ENCODE measurements around the gene LPCAT4. TPM values are rescaled to one million over a fixed set of nuclear protein-coding genes. Genes with fewer than 3 reads are reported as not detected.

The LPCAT4 gene
- total RNA-seq, 6 donors from 2014 or later, result 16.3 to 39.0 (median 23.9) TPM

- Histone ChIP-seq H3K4me1 (peaks cover 30 to 60% (median 42%) of the 10 kb centered on the region in 4 donors), H3K27ac (peak overlapping the region in 3 of 4 donors; percentile 91 to 97 (median 96)), H3K27me3 (no peaks in the 10 kb centered on the region), H3K36me3 (peaks cover 0 to 21% (median 1%) of the 10 kb centered on the region in 4 donors), H3K4me3 (peak overlapping the region in 3 of 4 donors; percentile 90 to 98 (median 96)), H3K9me3 (no peaks in the 10 kb centered on the region)
- ATAC-seq (ENCODE audit: low FRiP score in 2 of 2), result no peak
- no peak for DNase-seq
- WGBS, 2 donors, result 81 to 86% methylated on average over 16 of the region's 16 CpGs
- no peak for TF ChIP-seq EP300 (IDR thresholded peaks at IDR 0.05)
- TF ChIP-seq POLR2A (IDR thresholded peaks at IDR 0.05), result no peak
- no peak for TF ChIP-seq POLR2AphosphoS5 (IDR thresholded peaks at IDR 0.05)
- TF ChIP-seq CTCF (IDR thresholded peaks at IDR 0.05), result no peak
These were observed 28.6 kb downstream of the LPCAT4 start for GRCh38 chr15:34338347-34338746.

DNA sequence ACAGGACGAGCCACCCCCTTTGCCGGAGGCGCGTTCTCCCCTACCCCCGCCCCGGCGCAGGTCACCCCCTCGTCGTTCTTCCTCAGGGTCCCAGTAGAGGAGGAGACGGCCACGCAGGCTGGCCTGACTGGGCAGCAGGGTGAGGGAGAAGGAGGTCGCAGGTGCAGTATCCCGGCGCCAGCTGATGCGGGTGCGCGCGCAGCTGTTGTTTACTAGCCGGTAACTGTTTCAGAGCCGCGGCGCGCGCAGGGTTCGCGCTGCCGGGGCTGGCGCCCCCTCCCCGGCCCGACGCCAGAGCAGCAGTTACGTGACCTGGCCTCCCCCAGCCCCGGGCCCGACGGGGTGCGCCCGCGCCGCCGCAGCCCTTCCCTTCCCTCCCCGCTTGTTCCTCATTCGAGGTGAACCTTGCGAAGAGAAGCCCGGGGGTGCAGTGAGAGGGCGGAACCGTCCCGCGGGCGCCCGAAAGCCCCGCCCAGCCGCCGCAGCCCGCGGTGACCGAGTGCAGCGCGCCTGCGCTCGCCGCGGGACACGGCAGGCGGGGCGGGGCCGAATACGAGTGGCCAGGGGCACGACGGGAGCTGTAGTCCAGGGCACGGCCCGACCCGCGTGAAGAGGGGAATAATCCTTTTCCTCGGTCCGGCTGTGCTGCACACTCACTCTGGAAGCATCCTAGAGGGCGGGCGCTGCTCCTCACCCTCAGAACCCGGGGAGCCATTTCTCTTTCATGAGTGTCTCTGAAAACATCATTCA, 29.3 kb downstream of the LPCAT4 start, which contains the start of gene SLC12A6:
SLC12A6 (minus strand) TSS at position 225 of the 750 bp plus-strand sequence. CDS start 1,101 bp downstream, outside the sequence.
- ATAC-seq (ENCODE audit: low FRiP score in 2 of 2) (peak; percentile 96 to 98), DNase-seq (peak; percentile 94 to 98)
- Histone ChIP-seq H3K36me3 (peaks cover 0 to 21% (median 1%) of the 10 kb centered on the region in 4 donors), H3K27ac (peak within 1 kb of the TSS; percentile 91 to 97 (median 94)), H3K4me3 (peak within 1 kb of the TSS; percentile 90 to 98 (median 97)), H3K27me3 (no peaks in the 10 kb centered on the region), H3K4me1 (peaks cover 29 to 60% (median 43%) of the 10 kb centered on the region in 4 donors), H3K9me3 (no peaks in the 10 kb centered on the region)
- peak; percentile 77 to 85 for TF ChIP-seq POLR2AphosphoS5 (IDR thresholded peaks at IDR 0.05)
- TF ChIP-seq POLR2A (IDR thresholded peaks at IDR 0.05), result peak in 3 of 4 donors; percentile 76 to 96 (median 87)
- TF ChIP-seq CTCF (IDR thresholded peaks at IDR 0.05), result peak in 2 of 6 experiments; percentile 7 to 25
- no peak for TF ChIP-seq EP300 (IDR thresholded peaks at IDR 0.05)
- WGBS, 2 donors, result 0 to 1% methylated on average over 8 to 49 of the region's 78 CpGs

- no peaks in the 10 kb centered on the region for H3K27me3 ChIP-seq
- ATAC-seq (ENCODE audit: low FRiP score in 2 of 2), result peak; percentile 27 to 30
- 0% methylated on average over 24 to 26 of the region's 26 CpGs for WGBS, 2 donors
- H3K36me3 ChIP-seq, result peaks cover 0 to 21% (median 1%) of the 10 kb centered on the region in 4 donors
- no peak for TF ChIP-seq EP300 (IDR thresholded peaks at IDR 0.05)
- no peak for DNase-seq
- peaks cover 27 to 57% (median 41%) of the 10 kb centered on the region in 4 donors for H3K4me1 ChIP-seq
- H3K4me3 ChIP-seq, result peak overlapping the region; percentile 90 to 98 (median 97)
- peak overlapping the region; percentile 91 to 97 (median 94) for H3K27ac ChIP-seq
- no peaks in the 10 kb centered on the region for H3K9me3 ChIP-seq
These were observed 29.9 kb downstream of the LPCAT4 start for GRCh38 chr15:34336991-34337556.

- TF ChIP-seq POLR2AphosphoS5 (IDR thresholded peaks at IDR 0.05) (peak in 1 of 2 donors; percentile 25), EP300 (IDR thresholded peaks at IDR 0.05) (no peak)
- DNase-seq, result no peak
These were observed 30.6 kb downstream of the LPCAT4 start for GRCh38 chr15:34336231-34336990.

DNA sequence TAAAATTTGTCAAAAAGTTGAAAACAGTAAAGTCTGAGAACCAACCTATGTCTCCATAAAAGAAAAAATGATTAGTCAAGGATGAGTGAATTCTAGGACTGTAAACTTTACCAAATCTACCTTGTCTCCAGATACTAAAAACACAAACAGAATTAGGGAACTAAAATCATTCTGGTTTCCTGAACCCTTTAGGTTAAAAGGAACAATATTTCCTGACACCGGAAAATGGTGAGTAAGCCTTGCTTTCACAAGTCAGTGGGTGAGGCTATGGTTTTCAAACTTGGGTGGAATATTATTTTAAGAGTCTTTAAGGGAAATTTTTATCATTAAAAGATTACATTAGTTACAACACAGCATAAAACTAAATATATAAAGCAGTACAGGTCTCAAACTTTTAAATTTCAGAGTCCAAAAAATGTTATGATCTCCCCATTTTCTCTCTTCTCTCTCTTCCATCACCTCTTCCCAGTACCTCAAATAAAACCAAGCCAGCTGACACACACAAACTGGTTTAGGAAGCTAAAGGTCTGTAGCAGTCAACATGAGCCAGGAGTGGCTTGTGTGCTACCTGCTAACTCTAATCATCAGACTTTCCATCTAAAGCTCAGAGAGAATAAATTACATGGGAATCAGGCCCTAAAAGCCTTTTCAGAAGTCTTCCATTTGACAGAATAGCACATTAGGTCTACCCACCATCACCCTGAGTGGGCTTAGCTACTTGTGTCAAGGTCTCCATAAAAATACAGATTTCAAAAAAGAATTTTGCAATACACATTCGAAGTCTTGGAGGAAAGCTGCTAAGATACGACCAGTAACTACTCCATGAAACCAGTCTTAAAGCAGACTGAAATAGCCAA, 31.6 kb downstream of the LPCAT4 start:
- 46 to 59% methylated on average over 3 of the region's 3 CpGs for WGBS, 2 donors
- ATAC-seq (ENCODE audit: low FRiP score in 2 of 2) (no peak), DNase-seq (no peak)
- Histone ChIP-seq H3K27ac (peak overlapping the region; percentile 91 to 97 (median 94)), H3K4me3 (peak overlapping the region in 3 of 4 donors; percentile 7 to 98 (median 96)), H3K9me3 (no peaks in the 10 kb centered on the region), H3K36me3 (peaks cover 0 to 8% (median 0%) of the 10 kb centered on the region in 4 donors), H3K4me1 (peaks cover 23 to 47% (median 31%) of the 10 kb centered on the region in 4 donors), H3K27me3 (no peaks in the 10 kb centered on the region)
- TF ChIP-seq EP300 (IDR thresholded peaks at IDR 0.05) (no peak), POLR2A (IDR thresholded peaks at IDR 0.05) (no peak), CTCF (IDR thresholded peaks at IDR 0.05) (no peak), POLR2AphosphoS5 (IDR thresholded peaks at IDR 0.05) (no peak)

More at GRCh38 chr15:34336231-34336990, 30.6 kb downstream of the LPCAT4 start:
- ATAC-seq (ENCODE audit: low FRiP score in 2 of 2), result no peak
- Histone ChIP-seq H3K9me3 (no peaks in the 10 kb centered on the region), H3K27ac (peak overlapping the region; percentile 91 to 97 (median 94)), H3K36me3 (peaks cover 0 to 17% (median 1%) of the 10 kb centered on the region in 4 donors), H3K4me1 (peaks cover 24 to 50% (median 34%) of the 10 kb centered on the region in 4 donors), H3K4me3 (peak overlapping the region in 3 of 4 donors; percentile 90 to 98 (median 96)), H3K27me3 (no peaks in the 10 kb centered on the region)
- WGBS, 2 donors, result 76 to 81% methylated on average over 16 of the region's 16 CpGs

All from upper lobe of left lung (tissue), 6 donors.